ENCODE measurements around the gene RALGAPA2.

Gene RALGAPA2

GRCh38 chr20:20395903-20396568 is 316.4 kb downstream of the RALGAPA2 start:
- no peak for DNase-seq

GRCh38 chr20:20395087-20395486 is 317.4 kb downstream of the RALGAPA2 start:
- DNase-seq = no peak

- DNase-seq = no peak
Measured at GRCh38 chr20:20393207-20394120, 319.0 kb downstream of the RALGAPA2 start.

GRCh38 chr20:20391766-20392165 is 320.7 kb downstream of the RALGAPA2 start:
- DNase-seq = no peak

- no peak for DNase-seq
Measured at GRCh38 chr20:20391115-20391514, 321.3 kb downstream of the RALGAPA2 start.

- no peak for DNase-seq
Measured at GRCh38 chr20:20390393-20390792, 322.1 kb downstream of the RALGAPA2 start.

- DNase-seq = no peak
Measured at GRCh38 chr20:20386192-20386591, 326.3 kb downstream of the RALGAPA2 start.

- DNase-seq = no peak
Measured at GRCh38 chr20:20375862-20376261, 336.6 kb downstream of the RALGAPA2 start.

GRCh38 chr20:20373091-20373571 is 339.3 kb downstream of the RALGAPA2 start:
- no peak for DNase-seq

GRCh38 chr20:20371681-20372080 is 340.8 kb downstream of the RALGAPA2 start:
- no peak for DNase-seq

GRCh38 chr20:20371083-20371482 is 341.4 kb downstream of the RALGAPA2 start:
- DNase-seq = no peak

- DNase-seq = no peak
Measured at GRCh38 chr20:20370094-20370575, 342.3 kb downstream of the RALGAPA2 start.

- DNase-seq = no peak
Measured at GRCh38 chr20:20369250-20370093, 343.0 kb downstream of the RALGAPA2 start.

- DNase-seq = no peak
Measured at GRCh38 chr20:20368418-20369249, 343.8 kb downstream of the RALGAPA2 start.

- no peak for DNase-seq
Measured at GRCh38 chr20:20367575-20368417, 344.6 kb downstream of the RALGAPA2 start, which contains the start of gene INSM1. Gene INSM1, plus strand, starts transcription at chr20:20368104. Its CDS starts 164 bp downstream, at chr20:20368268.

- DNase-seq = no peak
Measured at GRCh38 chr20:20366876-20367574, 345.4 kb downstream of the RALGAPA2 start.

GRCh38 chr20:20366551-20366875 is 345.9 kb downstream of the RALGAPA2 start:
- DNase-seq = no peak

GRCh38 chr20:20365480-20366161 is 346.8 kb downstream of the RALGAPA2 start:
- no peak for DNase-seq

GRCh38 chr20:20364593-20365479 is 347.6 kb downstream of the RALGAPA2 start:
- DNase-seq = no peak

Data from stimulated activated naive CD4-positive, alpha-beta T cell (primary cell).